Ascending aorta (tissue), 2 donors: ENCODE measurements around the gene SYT6. TPM values are rescaled to one million over a fixed set of nuclear protein-coding genes. Genes with fewer than 3 reads are reported as not detected.

Experiments used
- DNase-seq, 2 donors: peaks; one replicate each; pipeline ENCODE4 v3.0.0-alpha.2; 2019; ENCODE audit warnings: low spot score in 2 of 2
- H3K27ac ChIP-seq, 2 donors: fragments of 200-600 bp; sonication (generic); one replicate each; pipeline ENCODE4 v1.5.1; 2016 to 2017; ENCODE audit warnings: mild to moderate bottlenecking in 1 of 2
- H3K27me3 ChIP-seq: fragments of 200-600 bp; sonication (generic); one replicate; pipeline ENCODE4 v1.5.1; 2017
- H3K36me3 ChIP-seq, 2 donors: fragments of 200-600 bp; sonication (generic); one replicate each; pipeline ENCODE4 v1.5.1; 2016
- H3K4me1 ChIP-seq, 2 donors: fragments of 200-600 bp; sonication (generic); one replicate each; pipeline ENCODE4 v1.5.1; 2016 to 2017; ENCODE audit warnings: mild to moderate bottlenecking in 1 of 2
- H3K4me3 ChIP-seq, 2 donors: fragments of 200-600 bp; sonication (generic); one replicate each; pipeline ENCODE4 v1.5.1; 2016 to 2017; ENCODE audit warnings: mild to moderate bottlenecking in 1 of 2
- H3K9me3 ChIP-seq, 2 donors: fragments of 200-600 bp; sonication (generic); one replicate each; pipeline ENCODE4 v1.5.1; 2016
- CTCF ChIP-seq, 3 experiments: fragments of 200-600 bp in 2 of 3; fragments of 450-650 bp in 1 of 3; sonication (generic) in 2 of 3; IDR thresholded peaks; one replicate each; pipeline ENCODE4 v1.5.1; 2016 to 2019; ENCODE audit warnings: antibody characterized with exemption in 3 of 3, mild to moderate bottlenecking in 1 of 3, moderate library complexity in 1 of 3
- intact Hi-C: fragments of 100-400 bp; cut with DNase I; formaldehyde crosslinking; loops from one replicate; pipeline ENCODE4 v1.15.1; 2023
- total RNA-seq: library from RNA; depleted of rRNA; stranded (reverse); fragments of >200 nt; gene quantifications from one replicate; pipeline ENCODE4 v1.1.0, GENCODE V29; 2016

Gene SYT6
- total RNA-seq, 1 donor from 2014 or later: not detected

- intact Hi-C loops: no loop called here
- H3K36me3 ChIP-seq: no peaks in the 10 kb centered on the region
- no peak overlapping the region for H3K4me3 ChIP-seq
- H3K4me1 ChIP-seq: no peaks in the 10 kb centered on the region
- no peak for DNase-seq
- H3K27ac ChIP-seq: no peak overlapping the region
- no peak for TF ChIP-seq CTCF (IDR thresholded peaks at IDR 0.05)
- H3K27me3 ChIP-seq: no peaks in the 10 kb centered on the region
- H3K9me3 ChIP-seq: no peaks in the 10 kb centered on the region
These were observed 65.0 kb downstream of the SYT6 start for GRCh38 chr1:114088392-114089299.

- DNase-seq: no peak
- Histone ChIP-seq H3K9me3 (no peaks in the 10 kb centered on the region), H3K27me3 (no peaks in the 10 kb centered on the region), H3K36me3 (no peaks in the 10 kb centered on the region), H3K4me1 (no peaks in the 10 kb centered on the region), H3K4me3 (no peak overlapping the region), H3K27ac (no peak overlapping the region)
- intact Hi-C loops: no loop called here
- TF ChIP-seq CTCF (IDR thresholded peaks at IDR 0.05): no peak
These were observed 66.2 kb downstream of the SYT6 start for GRCh38 chr1:114087495-114087894.

GRCh38 chr1:114086601-114087368 is 66.9 kb downstream of the SYT6 start:
- H3K4me1 ChIP-seq: peaks cover 0 to 2% of the 10 kb centered on the region in 2 donors
- H3K36me3 ChIP-seq: no peaks in the 10 kb centered on the region
- no peak for DNase-seq
- no peak for TF ChIP-seq CTCF (IDR thresholded peaks at IDR 0.05)
- no peak overlapping the region for H3K4me3 ChIP-seq
- H3K27ac ChIP-seq: no peak overlapping the region
- intact Hi-C loops: no loop called here
- H3K9me3 ChIP-seq: no peaks in the 10 kb centered on the region
- no peaks in the 10 kb centered on the region for H3K27me3 ChIP-seq

GRCh38 chr1:114082867-114083585 is 70.6 kb downstream of the SYT6 start:
- DNase-seq: no peak
- H3K27ac ChIP-seq: no peak overlapping the region

More at GRCh38 chr1:114082867-114083585, 70.6 kb downstream of the SYT6 start:
- Histone ChIP-seq H3K4me3 (no peak overlapping the region), H3K36me3 (no peaks in the 10 kb centered on the region), H3K27me3 (no peaks in the 10 kb centered on the region), H3K9me3 (no peaks in the 10 kb centered on the region), H3K4me1 (peaks cover 0 to 2% of the 10 kb centered on the region in 2 donors)
- TF ChIP-seq CTCF (IDR thresholded peaks at IDR 0.05): no peak
- intact Hi-C loops: no loop called here
